Immature natural killer cell (primary cell): ENCODE data around the gene USP13. TPM values are rescaled to one million over a fixed set of nuclear protein-coding genes. Genes with fewer than 3 reads are reported as not detected.
"Not testable (repeated sequence)": the region's sequence is repeated elsewhere in the genome, so short reads cannot be mapped to it uniquely, and the experiment has no call there.

ENCODE experiments used
- DNase-seq, 3 donors: peaks; one replicate each; pipeline ENCODE4 v3.0.0; 2022; ENCODE audit warnings: mixed read lengths in 1 of 3
- H3K27ac Mint-ChIP-seq, 6 donors: one replicate each; pipeline ENCODE4 v1.8.0; 2020; ENCODE audit warnings: mixed read lengths in 6 of 6, mild to moderate bottlenecking in 5 of 6, inconsistent platforms in 4 of 6, moderate library complexity in 3 of 6
- H3K27me3 Mint-ChIP-seq, 3 donors: one replicate each; pipeline ENCODE4 v1.8.0; 2020 to 2021; ENCODE audit warnings: low read depth in 3 of 3, mild to moderate bottlenecking in 3 of 3, mixed read lengths in 3 of 3, moderate library complexity in 3 of 3, inconsistent platforms in 1 of 3
- H3K36me3 Mint-ChIP-seq, 3 donors: one replicate each; pipeline ENCODE4 v1.8.0; 2020; ENCODE audit warnings: mixed read lengths in 3 of 3, inconsistent platforms in 2 of 3, mild to moderate bottlenecking in 2 of 3
- H3K4me1 Mint-ChIP-seq, 2 donors: one replicate each; pipeline ENCODE4 v1.8.0; 2020; ENCODE audit warnings: inconsistent platforms in 2 of 2, mild to moderate bottlenecking in 2 of 2, mixed read lengths in 2 of 2, moderate library complexity in 1 of 2
- H3K4me3 Mint-ChIP-seq, 5 donors: one replicate each; pipeline ENCODE4 v1.8.0; 2020; ENCODE audit warnings: mild to moderate bottlenecking in 5 of 5, mixed read lengths in 5 of 5, inconsistent platforms in 3 of 5, moderate library complexity in 3 of 5
- H3K9me3 Mint-ChIP-seq, 6 donors: one replicate each; pipeline ENCODE4 v1.8.0; 2020; ENCODE audit warnings: mild to moderate bottlenecking in 6 of 6, mixed read lengths in 6 of 6, inconsistent platforms in 4 of 6, moderate library complexity in 3 of 6
- polyA plus RNA-seq, 3 donors: library from polyadenylated mRNA; unstranded; fragments of 300-500 nt; fragmentation: Illumina TruSeq; gene quantifications; one replicate each; pipeline ENCODE4 v1.2.3, GENCODE V29; 2021

Gene USP13
- polyA plus RNA-seq, 3 donors from 2014 or later, result 2.3 to 3.5 (median 2.6) TPM

- Mint-ChIP-seq H3K4me3 (no peak overlapping the region), H3K9me3 (no peaks in the 10 kb centered on the region), H3K4me1 (peaks cover 4 to 16% of the 10 kb centered on the region in 2 donors), H3K27ac (no peak overlapping the region), H3K36me3 (peaks cover 17 to 22% (median 21%) of the 10 kb centered on the region in 3 donors), H3K27me3 (peaks cover 0 to 4% (median 2%) of the 10 kb centered on the region in 3 donors)
- DNase-seq, result no peak
Measured at GRCh38 chr3:179775416-179776122, 122.7 kb downstream of the USP13 start.

DNA sequence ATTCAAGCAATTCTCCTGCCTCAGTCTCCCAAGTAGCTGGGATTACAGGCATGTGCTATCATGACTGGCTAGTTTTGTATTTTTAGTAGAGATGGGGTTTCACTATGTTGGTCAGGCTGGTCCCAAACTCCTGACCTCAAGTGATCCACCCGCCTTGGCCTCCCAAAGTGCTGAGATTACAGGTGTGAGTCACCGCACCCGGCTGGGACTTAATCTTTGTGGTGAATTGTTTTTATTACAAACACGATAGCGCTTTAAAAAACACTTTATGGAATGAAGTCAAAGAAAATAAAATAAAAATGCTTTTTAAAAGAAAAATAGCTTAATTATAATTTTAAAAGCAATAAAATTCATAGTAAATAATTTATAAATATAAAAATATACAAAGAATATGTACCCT, 130.0 kb downstream of the USP13 start:
- not testable (repeated sequence) for H3K4me3 Mint-ChIP-seq, DNase-seq, H3K4me1 Mint-ChIP-seq, H3K27me3 Mint-ChIP-seq, H3K27ac Mint-ChIP-seq, H3K9me3 Mint-ChIP-seq
- peaks cover 10 to 24% (median 13%) of the 10 kb centered on the region in 3 donors for H3K36me3 Mint-ChIP-seq

DNA sequence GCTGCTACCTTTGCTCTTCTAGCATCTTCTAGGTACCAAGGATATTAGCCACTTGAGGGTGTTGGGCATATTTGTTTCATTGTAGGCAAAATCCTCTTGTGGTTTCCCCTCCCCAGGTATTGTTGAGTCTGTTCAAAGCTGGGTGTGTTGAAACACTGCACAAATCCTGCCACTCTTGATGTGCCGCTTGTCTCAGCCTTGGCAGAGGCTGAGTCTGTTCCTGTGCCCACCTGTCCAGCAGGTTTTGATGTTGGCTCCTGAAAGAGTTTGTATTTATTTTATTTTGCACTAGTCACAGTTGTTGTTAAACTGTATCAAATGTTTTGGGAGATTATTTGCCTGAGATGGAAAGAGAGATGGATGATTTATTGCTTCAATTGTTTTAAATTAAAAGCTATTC, 136.2 kb downstream of the USP13 start:
- no peak overlapping the region for H3K27ac Mint-ChIP-seq
- H3K4me1 Mint-ChIP-seq, result no peaks in the 10 kb centered on the region
- H3K9me3 Mint-ChIP-seq, result peaks cover 0 to 1% (median 0%) of the 10 kb centered on the region in 6 donors
- peaks cover 0 to 9% (median 3%) of the 10 kb centered on the region in 3 donors for H3K36me3 Mint-ChIP-seq
- no peak overlapping the region for H3K4me3 Mint-ChIP-seq
- H3K27me3 Mint-ChIP-seq, result peaks cover 0 to 2% (median 0%) of the 10 kb centered on the region in 3 donors
- no peak for DNase-seq

DNA sequence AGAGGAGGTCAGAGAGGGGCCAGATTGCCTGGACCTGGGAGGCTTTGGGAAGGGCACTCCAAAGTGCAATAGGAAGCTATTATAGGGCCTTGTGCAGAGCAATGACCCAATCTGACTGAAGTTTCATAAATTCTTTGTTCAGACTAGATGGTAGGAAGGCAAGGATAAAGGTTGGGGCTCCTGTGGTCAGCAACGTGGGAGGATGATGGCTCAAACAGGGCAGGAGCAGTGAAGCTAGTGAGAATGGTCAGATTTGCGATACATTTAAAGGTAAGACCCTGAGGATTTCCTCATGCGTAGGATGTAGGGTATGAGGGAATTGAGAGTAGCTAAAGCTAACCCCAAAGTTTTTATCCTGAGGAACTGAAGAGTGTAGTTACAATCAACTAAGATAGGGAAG, 139.0 kb downstream of the USP13 start:
- Mint-ChIP-seq H3K4me3 (no peak overlapping the region), H3K27ac (no peak overlapping the region), H3K9me3 (peaks cover 0 to 1% (median 0%) of the 10 kb centered on the region in 6 donors), H3K4me1 (no peaks in the 10 kb centered on the region), H3K36me3 (peaks cover 0 to 5% (median 0%) of the 10 kb centered on the region in 3 donors), H3K27me3 (peaks cover 0 to 4% (median 0%) of the 10 kb centered on the region in 3 donors)
- DNase-seq, result no peak

GRCh38 chr3:179794355-179794754, 141.5 kb downstream of the USP13 start:
- Mint-ChIP-seq H3K4me3 (no peak overlapping the region), H3K27ac (no peak overlapping the region), H3K36me3 (peaks cover 0 to 5% (median 0%) of the 10 kb centered on the region in 3 donors), H3K9me3 (peaks cover 0 to 1% (median 0%) of the 10 kb centered on the region in 6 donors), H3K27me3 (peaks cover 0 to 4% (median 0%) of the 10 kb centered on the region in 3 donors), H3K4me1 (no peaks in the 10 kb centered on the region)
- no peak for DNase-seq

DNA sequence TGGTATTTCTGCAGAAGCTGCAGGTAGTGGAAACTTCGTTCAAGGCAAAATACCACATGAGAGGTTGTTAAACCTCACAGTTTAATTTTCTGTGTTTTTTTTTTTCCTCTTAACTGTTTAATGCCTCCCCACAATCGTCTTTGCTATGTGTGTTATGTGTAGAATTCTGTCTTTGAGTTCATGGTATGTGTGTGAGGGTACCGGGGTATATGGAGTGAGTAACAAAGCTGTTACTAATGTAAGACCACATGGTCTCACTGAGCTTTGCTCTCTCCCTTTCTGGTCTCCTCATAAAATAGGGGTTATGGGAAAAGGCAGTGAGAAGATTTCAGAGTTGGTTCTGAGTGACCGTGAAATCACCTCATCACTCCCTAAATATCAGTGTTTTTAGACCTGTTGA, 143.6 kb downstream of the USP13 start:
- Mint-ChIP-seq H3K4me1 (no peaks in the 10 kb centered on the region), H3K4me3 (no peak overlapping the region), H3K27ac (no peak overlapping the region), H3K36me3 (no peaks in the 10 kb centered on the region), H3K27me3 (peaks cover 0 to 2% (median 0%) of the 10 kb centered on the region in 3 donors), H3K9me3 (peaks cover 0 to 1% (median 0%) of the 10 kb centered on the region in 6 donors)
- no peak for DNase-seq

GRCh38 chr3:179797192-179797591, 144.4 kb downstream of the USP13 start:
- H3K36me3 Mint-ChIP-seq, result no peaks in the 10 kb centered on the region
- no peaks in the 10 kb centered on the region for H3K4me1 Mint-ChIP-seq
- H3K4me3 Mint-ChIP-seq, result no peak overlapping the region
- no peak overlapping the region for H3K27ac Mint-ChIP-seq
- no peak for DNase-seq
- no peaks in the 10 kb centered on the region for H3K9me3 Mint-ChIP-seq
- H3K27me3 Mint-ChIP-seq, result peaks cover 0 to 3% (median 2%) of the 10 kb centered on the region in 3 donors

GRCh38 chr3:179801263-179801662, 148.4 kb downstream of the USP13 start:
- DNase-seq, result no peak
- Mint-ChIP-seq H3K4me1 (no peaks in the 10 kb centered on the region), H3K9me3 (no peaks in the 10 kb centered on the region), H3K27ac (no peak overlapping the region), H3K4me3 (no peak overlapping the region), H3K27me3 (peaks cover 3 to 6% (median 3%) of the 10 kb centered on the region in 3 donors), H3K36me3 (no peaks in the 10 kb centered on the region)

DNA sequence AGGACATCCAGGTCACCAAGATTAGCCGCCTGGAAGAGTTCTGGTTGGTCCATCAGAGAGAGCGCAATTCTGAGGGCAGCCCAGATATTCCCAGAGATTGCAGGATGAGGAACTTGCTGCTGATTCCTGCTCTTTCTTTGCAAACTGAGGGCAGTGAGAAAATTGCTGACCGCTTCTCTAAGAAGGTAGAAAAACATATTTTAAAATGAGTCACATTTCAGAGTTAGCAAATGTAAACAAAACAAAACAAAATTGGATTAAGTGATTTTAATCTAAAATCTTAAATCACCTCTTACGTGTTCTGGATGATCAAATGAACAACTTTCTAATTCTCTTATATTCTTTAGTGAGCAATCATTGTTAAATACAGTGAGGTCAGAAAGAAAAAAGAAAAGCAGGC, 149.0 kb downstream of the USP13 start:
- H3K9me3 Mint-ChIP-seq, result no peaks in the 10 kb centered on the region
- no peak for DNase-seq
- H3K4me3 Mint-ChIP-seq, result no peak overlapping the region
- peaks cover 3 to 6% (median 3%) of the 10 kb centered on the region in 3 donors for H3K27me3 Mint-ChIP-seq
- H3K4me1 Mint-ChIP-seq, result no peaks in the 10 kb centered on the region
- no peaks in the 10 kb centered on the region for H3K36me3 Mint-ChIP-seq
- no peak overlapping the region for H3K27ac Mint-ChIP-seq

DNA sequence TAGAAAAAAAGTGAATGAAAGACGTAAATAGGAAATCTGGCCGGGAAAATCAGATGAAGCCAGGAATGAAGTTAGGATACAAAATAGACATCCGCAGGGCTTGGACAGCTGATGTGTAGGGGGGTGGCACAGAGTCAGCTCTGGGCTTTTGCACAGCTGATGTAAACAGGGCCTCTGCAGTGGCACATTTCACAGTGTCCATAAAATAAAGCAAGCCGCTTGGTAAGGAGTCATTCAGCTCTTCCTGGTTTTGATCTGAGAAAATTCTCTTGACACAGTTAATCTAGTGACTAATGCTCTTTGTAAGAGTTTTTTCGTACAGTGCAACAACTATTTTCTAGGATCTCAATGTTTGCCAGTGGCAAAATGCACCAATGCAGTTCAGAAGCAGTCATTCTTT, 153.3 kb downstream of the USP13 start:
- DNase-seq, result no peak
- H3K9me3 Mint-ChIP-seq, result no peaks in the 10 kb centered on the region
- H3K27ac Mint-ChIP-seq, result no peak overlapping the region
- peaks cover 3 to 6% (median 3%) of the 10 kb centered on the region in 3 donors for H3K27me3 Mint-ChIP-seq
- H3K4me1 Mint-ChIP-seq, result no peaks in the 10 kb centered on the region
- H3K4me3 Mint-ChIP-seq, result no peak overlapping the region
- no peaks in the 10 kb centered on the region for H3K36me3 Mint-ChIP-seq

GRCh38 chr3:179807588-179807987, 154.7 kb downstream of the USP13 start:
- Mint-ChIP-seq H3K27me3 (peaks cover 0 to 9% (median 3%) of the 10 kb centered on the region in 3 donors), H3K4me1 (no peaks in the 10 kb centered on the region), H3K9me3 (no peaks in the 10 kb centered on the region), H3K27ac (no peak overlapping the region), H3K36me3 (no peaks in the 10 kb centered on the region), H3K4me3 (no peak overlapping the region)
- DNase-seq, result no peak

- H3K9me3 Mint-ChIP-seq, result no peaks in the 10 kb centered on the region
- DNase-seq, result no peak
- H3K27me3 Mint-ChIP-seq, result peaks cover 0 to 4% (median 3%) of the 10 kb centered on the region in 3 donors
- no peak overlapping the region for H3K4me3 Mint-ChIP-seq
- no peaks in the 10 kb centered on the region for H3K36me3 Mint-ChIP-seq
- no peak overlapping the region for H3K27ac Mint-ChIP-seq
- H3K4me1 Mint-ChIP-seq, result no peaks in the 10 kb centered on the region
Measured at GRCh38 chr3:179809639-179810038, 156.8 kb downstream of the USP13 start.

DNA sequence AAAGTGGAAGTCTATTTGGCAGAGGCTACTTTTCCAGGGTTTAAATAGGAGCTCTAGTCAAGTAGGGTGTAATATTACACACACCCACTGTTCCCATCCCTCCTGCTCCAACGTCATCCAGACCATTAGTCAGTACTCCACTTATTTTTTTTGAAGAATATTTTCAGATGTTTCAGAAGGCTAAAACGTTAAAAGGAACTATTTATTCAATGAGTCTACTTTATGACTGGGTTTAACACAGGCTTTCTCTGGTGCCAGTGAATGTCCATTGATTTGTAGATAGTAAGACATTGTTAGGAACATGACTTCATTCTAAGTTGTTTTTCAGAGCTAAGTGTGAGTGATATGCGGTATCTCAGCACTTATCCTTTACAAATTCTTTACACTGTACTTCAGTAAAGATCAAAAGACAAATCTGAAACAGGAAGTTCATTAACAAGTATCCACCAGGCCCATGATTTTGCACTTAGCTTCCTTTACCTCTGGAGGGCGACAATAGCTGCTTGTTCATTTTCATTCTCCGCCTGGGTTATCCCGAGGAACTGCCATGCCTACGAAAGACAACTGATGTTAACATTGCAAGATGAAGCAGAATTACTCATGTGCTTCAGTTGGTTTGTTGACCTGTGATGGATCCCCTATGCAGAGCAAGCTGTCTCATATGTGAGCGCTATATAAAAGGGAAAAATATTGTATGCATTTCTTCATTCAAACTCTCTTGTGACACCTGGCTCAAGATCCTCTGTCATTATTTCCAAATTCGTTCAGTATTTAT, 158.7 kb downstream of the USP13 start:
- Mint-ChIP-seq H3K9me3 (no peaks in the 10 kb centered on the region), H3K27me3 (peaks cover 0 to 7% (median 0%) of the 10 kb centered on the region in 3 donors), H3K36me3 (no peaks in the 10 kb centered on the region), H3K27ac (no peak overlapping the region), H3K4me1 (no peaks in the 10 kb centered on the region), H3K4me3 (no peak overlapping the region)
- no peak for DNase-seq

- Mint-ChIP-seq H3K27ac (no peak overlapping the region), H3K4me3 (no peak overlapping the region), H3K27me3 (peaks cover 0 to 7% (median 0%) of the 10 kb centered on the region in 3 donors), H3K36me3 (no peaks in the 10 kb centered on the region), H3K4me1 (no peaks in the 10 kb centered on the region), H3K9me3 (no peaks in the 10 kb centered on the region)
- no peak for DNase-seq
Measured at GRCh38 chr3:179812096-179812382, 159.2 kb downstream of the USP13 start.
